HG03175 (cell line): ENCODE results near the gene PRR20C.
"Not testable (repeated sequence)": the region's sequence is repeated elsewhere in the genome, so short reads cannot be mapped to it uniquely, and the experiment has no call there.

ENCODE experiments used
- ATAC-seq: cut with Tn5 transposase; IDR thresholded peaks from one replicate; pipeline ENCODE4 v1.9.1; 2021; ENCODE audit warnings: mild to moderate bottlenecking, moderate library complexity; ENCODE audit not compliant: unreplicated experiment

Gene PRR20C

DNA sequence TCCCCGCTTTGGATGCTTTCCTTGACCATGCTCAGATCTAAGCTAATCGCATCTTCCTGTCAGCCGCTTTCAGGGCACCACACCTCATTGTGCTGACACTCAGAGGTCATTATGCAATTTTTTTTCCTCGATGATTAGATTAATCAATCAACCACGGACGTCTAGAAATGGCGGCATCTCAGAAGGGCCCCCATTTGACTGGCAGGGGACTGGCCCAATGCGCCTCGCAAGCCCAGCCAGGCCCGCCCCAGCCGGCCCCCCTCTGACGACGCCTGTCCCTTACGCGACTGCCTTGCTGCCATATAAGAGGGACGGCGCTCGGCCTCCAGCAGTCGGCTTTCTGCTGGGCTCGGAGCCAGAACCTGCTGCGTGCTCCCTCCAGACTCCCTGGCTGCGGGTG is at the start of gene PRR20C:
Gene PRR20C (plus strand): TSS at position 301 of the 400 bp plus-strand sequence. CDS start 387 bp downstream, outside the sequence.
- not testable (repeated sequence) for ATAC-seq

DNA sequence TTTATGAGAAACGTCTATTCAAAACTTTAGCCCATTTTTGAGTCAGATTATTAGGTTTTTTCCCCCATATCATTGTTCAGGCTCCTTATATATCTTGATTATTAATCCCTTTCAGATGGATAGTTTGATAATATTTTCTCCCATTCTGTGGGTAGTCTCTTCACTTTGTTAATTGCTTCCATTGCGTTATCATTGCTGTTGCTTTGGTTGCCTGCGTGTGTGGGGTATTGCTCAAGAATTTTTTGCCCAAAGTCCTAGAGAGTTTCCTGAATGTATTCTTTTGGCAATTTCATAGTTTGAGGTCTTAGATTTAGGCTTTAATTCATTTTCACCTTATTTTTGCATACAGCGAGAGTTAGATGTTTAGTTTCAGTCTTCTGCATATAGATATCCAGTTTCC is 38.9 kb upstream of the PRR20C start:
- ATAC-seq: no peak

DNA sequence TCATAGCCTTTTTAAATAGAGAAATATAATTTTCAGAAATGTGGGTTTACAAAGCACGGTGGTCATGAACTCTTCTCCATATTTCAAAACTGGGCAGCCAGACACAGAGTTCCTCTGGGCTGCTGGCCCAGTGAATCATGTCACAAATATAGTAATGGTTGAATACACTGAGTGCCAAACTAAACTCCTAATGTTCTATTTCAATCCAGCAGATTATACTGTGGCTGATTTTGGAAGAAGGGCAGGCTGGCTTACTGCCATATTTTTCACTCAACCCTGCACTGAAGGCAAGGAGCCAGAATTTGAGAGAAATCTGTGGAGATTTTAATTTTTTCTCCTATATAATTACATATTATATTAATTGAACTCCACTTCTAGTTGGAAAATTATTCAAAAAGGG is 30.2 kb upstream of the PRR20C start:
- ATAC-seq: no peak

DNA sequence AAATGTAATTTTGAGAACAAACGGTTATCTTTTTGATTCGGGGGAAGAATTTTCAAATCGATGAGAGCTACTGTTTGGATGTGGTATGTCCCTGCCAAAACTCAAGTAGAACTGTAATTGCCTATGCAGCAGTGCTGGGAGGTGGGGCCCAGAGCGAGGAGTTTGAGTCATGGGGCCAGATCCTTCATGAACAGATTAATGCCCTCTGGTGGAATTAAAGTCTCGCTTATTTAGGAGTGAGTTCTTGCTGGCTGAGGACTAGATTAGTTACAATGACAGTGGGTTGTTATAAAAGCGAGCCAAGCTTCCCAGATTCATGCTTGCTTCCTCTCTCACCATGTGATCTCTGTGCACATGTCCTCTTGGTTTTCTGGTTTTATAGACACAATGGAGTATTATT is 25.0 kb upstream of the PRR20C start:
- no peak for ATAC-seq

DNA sequence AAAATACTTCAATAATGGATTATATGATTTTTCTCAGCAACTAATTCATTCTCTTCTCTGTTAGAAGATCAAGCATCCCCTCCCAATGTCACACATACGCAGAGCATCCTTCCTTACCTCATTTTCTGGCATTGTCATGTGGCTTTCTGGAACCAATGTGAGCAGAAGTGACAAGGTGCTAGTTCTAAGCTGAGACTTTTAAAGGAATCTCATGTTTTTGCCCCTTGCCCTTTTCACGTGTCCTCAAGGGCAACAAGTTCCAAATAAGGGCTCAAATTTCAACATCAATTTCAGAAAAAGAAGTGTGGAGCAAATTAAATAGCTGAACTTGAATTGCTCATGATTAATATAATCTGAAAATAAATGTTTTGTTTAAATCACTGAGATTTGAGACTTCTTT is 17.8 kb upstream of the PRR20C start:
- ATAC-seq: no peak

DNA sequence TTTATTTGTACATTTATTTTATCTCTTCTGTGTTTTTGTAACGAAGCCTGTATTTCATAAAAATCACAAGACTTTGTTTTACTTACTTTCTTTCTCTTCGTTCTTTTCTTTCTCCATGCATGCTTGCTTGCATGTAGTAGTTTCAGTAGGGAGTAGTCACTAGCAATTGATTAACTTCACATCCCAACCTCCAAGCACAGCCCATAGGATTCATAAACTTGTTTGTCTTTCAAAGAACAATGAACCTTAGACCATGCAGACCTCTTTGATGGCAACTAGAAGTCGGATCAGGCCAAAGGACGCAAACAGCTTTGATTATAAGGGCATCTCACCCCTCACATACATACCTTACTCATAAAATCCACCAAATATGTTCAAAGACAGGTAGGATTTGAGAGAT is 16.3 kb upstream of the PRR20C start:
- no peak for ATAC-seq

DNA sequence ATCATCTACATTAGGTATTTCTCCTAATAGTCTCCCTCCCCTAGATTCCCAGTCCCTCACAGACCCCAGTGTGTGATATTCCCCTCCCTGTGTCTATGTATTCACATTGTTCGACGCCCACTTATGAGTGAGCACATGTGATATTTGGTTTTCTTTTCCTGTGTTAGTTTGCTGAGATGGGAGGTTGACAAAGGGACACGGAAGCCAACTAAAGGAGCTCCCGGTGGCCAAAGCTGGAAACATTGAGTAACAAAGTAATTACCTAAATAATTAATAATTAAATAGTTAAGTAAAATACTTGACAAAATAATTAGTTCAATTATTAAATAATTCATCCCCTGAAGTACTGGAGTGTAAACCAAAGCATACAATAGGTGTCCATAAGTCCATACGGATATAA is 14.9 kb upstream of the PRR20C start:
- ATAC-seq: no peak

DNA sequence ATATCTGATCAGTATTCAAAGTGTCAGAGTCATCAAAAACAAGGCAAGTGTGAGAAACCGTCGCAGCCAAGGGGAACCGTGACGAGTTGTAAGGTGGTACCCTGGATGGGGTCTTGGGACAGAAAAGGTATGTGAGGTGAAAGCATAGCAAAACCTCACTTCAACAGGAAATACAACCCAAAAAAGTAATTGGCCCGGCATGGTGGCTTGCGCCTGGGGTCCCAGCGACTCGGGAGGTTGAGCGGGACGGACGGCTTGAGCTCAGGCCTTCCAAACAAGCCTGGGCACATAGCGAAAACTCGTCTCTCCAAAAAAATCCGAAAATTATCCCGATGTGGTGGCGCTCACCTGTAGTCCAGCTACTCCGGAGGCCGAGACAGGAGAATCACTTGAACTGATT is 14.1 kb upstream of the PRR20C start:
- ATAC-seq: not testable (repeated sequence)

DNA sequence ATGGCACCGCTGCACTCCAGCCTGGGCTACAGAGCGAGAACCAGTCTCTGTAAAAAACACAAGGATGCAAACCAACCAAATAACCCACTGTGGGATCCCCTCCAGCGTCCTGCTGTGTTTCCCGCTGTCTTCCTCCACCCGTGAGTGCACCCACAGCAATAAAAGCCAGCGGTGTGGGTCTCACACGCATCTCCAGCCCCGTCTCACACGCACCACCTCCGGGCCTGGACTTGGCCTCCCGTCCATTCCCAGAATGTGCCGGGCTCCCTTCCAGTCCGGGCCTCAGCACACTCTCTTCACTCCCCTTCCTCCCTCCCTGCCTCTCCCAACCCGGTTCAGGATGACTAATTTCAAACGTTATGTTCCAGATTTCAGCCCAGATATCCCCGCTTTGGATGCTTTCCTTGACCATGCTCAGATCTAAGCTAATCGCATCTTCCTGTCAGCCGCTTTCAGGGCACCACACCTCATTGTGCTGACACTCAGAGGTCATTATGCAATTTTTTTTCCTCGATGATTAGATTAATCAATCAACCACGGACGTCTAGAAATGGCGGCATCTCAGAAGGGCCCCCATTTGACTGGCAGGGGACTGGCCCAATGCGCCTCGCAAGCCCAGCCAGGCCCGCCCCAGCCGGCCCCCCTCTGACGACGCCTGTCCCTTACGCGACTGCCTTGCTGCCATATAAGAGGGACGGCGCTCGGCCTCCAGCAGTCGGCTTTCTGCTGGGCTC is 13.5 kb upstream of the PRR20C start, which contains the start of gene PRR20A:
Gene PRR20A (plus strand): TSS at position 684 of the 734 bp plus-strand sequence. CDS start 387 bp downstream, outside the sequence.
- not testable (repeated sequence) for ATAC-seq

DNA sequence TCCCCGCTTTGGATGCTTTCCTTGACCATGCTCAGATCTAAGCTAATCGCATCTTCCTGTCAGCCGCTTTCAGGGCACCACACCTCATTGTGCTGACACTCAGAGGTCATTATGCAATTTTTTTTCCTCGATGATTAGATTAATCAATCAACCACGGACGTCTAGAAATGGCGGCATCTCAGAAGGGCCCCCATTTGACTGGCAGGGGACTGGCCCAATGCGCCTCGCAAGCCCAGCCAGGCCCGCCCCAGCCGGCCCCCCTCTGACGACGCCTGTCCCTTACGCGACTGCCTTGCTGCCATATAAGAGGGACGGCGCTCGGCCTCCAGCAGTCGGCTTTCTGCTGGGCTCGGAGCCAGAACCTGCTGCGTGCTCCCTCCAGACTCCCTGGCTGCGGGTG is 6.7 kb upstream of the PRR20C start, which contains the start of gene PRR20B:
Gene PRR20B (plus strand): TSS at position 301 of the 400 bp plus-strand sequence. CDS start 387 bp downstream, outside the sequence.
- not testable (repeated sequence) for ATAC-seq

DNA sequence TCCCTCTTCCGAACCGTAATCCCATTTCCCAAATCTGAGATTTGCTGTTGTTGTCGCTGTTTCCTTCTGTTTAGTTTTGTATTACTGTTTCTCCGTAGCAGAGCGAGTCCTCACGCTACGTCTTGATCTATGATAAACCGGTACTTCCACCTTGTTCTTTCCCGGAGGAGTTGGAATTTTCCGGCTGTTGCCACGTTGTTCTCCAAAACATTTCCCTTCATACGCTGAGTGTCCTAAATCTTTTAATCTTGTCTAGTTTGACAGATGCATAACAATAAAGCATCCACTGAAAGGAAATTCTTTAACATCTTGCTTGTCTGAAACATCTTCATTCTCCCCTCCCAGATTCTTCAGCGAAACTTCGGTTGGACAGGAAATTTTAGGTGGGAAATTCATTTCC is 5.8 kb upstream of the PRR20C start:
- not testable (repeated sequence) for ATAC-seq

DNA sequence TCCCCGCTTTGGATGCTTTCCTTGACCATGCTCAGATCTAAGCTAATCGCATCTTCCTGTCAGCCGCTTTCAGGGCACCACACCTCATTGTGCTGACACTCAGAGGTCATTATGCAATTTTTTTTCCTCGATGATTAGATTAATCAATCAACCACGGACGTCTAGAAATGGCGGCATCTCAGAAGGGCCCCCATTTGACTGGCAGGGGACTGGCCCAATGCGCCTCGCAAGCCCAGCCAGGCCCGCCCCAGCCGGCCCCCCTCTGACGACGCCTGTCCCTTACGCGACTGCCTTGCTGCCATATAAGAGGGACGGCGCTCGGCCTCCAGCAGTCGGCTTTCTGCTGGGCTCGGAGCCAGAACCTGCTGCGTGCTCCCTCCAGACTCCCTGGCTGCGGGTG is 6.5 kb downstream of the PRR20C start, which contains the start of gene PRR20D:
Gene PRR20D (plus strand): TSS at position 301 of the 400 bp plus-strand sequence. CDS start 387 bp downstream, outside the sequence.
- ATAC-seq: not testable (repeated sequence)

DNA sequence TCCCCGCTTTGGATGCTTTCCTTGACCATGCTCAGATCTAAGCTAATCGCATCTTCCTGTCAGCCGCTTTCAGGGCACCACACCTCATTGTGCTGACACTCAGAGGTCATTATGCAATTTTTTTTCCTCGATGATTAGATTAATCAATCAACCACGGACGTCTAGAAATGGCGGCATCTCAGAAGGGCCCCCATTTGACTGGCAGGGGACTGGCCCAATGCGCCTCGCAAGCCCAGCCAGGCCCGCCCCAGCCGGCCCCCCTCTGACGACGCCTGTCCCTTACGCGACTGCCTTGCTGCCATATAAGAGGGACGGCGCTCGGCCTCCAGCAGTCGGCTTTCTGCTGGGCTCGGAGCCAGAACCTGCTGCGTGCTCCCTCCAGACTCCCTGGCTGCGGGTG is 13.0 kb downstream of the PRR20C start, which contains the start of gene PRR20E:
Gene PRR20E (plus strand): TSS at position 301 of the 400 bp plus-strand sequence. CDS start 387 bp downstream, outside the sequence.
- ATAC-seq: not testable (repeated sequence)

DNA sequence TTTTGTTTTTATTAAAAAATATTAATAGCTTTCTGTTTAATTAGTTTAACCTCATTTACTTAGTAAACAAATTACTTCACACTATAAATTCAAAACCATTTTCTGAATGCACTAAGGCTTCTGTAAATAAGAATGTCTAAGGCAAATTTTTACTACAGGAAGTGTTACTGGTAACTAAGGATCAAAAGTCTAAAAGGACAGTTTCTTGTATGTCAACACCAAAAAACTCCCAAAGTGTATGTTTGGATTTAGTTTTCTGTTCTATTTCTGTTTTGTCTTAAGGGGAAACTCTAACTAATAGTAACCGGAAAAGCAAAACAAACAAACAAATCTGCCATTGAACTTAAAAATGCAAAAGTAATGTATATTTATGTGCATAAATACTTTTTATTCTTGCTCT is 37.8 kb downstream of the PRR20C start:
- no peak for ATAC-seq
